ENCODE data around the gene HOXC10.

Gene HOXC10

DNA sequence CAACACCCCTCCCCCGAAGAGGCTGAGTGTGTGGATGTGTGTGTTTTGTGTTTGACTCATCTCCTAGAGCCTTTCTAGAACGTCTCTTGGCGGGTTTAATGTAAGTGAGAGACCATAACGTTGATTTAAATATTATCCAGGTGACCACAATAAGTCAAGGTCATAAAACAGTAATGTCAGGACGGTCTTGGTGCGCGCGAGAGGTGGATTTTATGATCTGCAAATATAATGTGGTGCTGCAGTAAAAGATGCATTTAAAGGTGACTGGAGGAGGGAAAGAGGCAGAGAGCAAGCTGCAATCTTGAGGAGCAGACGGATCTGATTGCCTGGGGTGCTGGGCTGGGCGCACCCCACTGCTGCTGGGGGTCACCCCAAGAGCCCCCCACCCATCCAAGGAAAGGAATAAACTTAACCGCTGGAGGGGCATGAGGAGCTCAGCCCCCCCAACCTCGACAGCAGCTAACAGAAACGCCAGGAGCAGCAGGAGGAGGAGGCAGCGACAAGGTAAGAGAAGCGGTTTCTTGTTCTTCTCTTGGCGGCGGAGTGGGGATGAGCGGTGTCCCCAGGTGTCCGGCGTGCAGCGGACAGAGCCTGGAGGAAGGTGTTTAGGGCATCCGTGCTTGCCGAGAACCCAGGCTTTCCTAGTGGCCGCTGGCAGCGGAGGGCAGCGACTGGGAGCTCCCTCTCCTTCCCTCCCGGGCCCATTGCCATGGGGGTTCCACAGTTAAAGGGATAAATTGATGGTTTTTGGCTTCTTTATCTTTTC lies 5.5 kb downstream of the HOXC10 start:
- TF ChIP-seq, protein P1, sequence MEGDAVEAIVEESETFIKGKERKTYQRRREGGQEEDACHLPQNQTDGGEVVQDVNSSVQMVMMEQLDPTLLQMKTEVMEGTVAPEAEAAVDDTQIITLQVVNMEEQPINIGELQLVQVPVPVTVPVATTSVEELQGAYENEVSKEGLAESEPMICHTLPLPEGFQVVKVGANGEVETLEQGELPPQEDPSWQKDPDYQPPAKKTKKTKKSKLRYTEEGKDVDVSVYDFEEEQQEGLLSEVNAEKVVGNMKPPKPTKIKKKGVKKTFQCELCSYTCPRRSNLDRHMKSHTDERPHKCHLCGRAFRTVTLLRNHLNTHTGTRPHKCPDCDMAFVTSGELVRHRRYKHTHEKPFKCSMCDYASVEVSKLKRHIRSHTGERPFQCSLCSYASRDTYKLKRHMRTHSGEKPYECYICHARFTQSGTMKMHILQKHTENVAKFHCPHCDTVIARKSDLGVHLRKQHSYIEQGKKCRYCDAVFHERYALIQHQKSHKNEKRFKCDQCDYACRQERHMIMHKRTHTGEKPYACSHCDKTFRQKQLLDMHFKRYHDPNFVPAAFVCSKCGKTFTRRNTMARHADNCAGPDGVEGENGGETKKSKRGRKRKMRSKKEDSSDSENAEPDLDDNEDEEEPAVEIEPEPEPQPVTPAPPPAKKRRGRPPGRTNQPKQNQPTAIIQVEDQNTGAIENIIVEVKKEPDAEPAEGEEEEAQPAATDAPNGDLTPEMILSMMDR (conservative IDR thresholded peaks at IDR 0.05; ENCODE audit: low read length): no peak
- peak overlapping the region; percentile 98 for H3K4me3 ChIP-seq (ENCODE audit: low read length)
- no peak for DNase-seq (ENCODE audit: low read depth)

DNA sequence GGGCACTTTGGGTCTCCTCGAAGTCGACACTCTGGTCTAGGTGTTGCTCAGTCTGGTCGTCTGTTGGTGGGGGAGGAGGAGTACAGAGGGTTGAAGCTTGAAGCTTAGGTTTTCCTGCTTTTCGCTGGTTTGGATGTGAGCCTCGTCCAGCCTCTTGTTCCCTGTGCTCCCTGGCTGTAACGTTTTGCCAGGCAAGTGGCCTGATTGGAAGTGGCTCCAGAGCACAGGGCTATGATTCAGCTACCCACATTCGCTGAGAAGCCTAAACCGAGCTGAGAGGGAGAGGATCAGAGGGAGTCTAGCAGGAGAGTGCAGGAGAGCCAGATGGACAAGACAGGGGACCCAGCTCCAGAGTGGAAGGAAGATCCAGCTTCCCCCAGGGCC lies 6.1 kb downstream of the HOXC10 start:
- DNase-seq (ENCODE audit: low read depth): peak; percentile 92
- peak overlapping the region; percentile 98 for H3K4me3 ChIP-seq (ENCODE audit: low read length)

DNA sequence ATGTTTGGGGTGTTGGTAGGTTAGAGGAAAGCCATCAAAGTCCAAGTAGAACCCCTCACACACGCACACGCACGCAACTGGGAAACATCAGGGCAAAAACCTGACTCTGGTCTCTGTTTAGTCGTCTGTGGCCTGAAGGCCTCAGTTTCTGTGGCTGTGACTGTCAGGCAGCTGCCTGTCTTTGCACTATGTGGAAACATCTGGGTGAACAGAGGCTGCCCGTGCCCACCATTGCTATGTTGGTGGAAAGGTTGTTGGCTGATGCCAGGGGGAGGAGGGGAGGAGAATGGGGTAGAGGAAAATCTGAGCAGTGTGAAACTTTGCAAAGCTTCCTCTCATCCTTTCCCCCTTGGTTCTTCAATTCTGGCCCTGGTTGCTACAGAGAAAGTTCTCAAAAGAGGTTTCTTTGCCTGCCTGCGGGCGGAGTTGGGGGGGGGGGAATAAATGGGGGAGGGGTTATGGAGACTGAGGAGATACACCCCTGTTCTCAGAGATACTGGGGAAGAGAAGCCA lies 7.5 kb downstream of the HOXC10 start:
- peak overlapping the region; percentile 98 for H3K4me3 ChIP-seq (ENCODE audit: low read length)
- DNase-seq (ENCODE audit: low read depth): no peak
- TF ChIP-seq, protein P1 (conservative IDR thresholded peaks at IDR 0.05; ENCODE audit: low read length): no peak

More for the DNA sequence above, 6.1 kb downstream of the HOXC10 start:
- TF ChIP-seq, protein P1 (conservative IDR thresholded peaks at IDR 0.05; ENCODE audit: low read length): no peak

DNA sequence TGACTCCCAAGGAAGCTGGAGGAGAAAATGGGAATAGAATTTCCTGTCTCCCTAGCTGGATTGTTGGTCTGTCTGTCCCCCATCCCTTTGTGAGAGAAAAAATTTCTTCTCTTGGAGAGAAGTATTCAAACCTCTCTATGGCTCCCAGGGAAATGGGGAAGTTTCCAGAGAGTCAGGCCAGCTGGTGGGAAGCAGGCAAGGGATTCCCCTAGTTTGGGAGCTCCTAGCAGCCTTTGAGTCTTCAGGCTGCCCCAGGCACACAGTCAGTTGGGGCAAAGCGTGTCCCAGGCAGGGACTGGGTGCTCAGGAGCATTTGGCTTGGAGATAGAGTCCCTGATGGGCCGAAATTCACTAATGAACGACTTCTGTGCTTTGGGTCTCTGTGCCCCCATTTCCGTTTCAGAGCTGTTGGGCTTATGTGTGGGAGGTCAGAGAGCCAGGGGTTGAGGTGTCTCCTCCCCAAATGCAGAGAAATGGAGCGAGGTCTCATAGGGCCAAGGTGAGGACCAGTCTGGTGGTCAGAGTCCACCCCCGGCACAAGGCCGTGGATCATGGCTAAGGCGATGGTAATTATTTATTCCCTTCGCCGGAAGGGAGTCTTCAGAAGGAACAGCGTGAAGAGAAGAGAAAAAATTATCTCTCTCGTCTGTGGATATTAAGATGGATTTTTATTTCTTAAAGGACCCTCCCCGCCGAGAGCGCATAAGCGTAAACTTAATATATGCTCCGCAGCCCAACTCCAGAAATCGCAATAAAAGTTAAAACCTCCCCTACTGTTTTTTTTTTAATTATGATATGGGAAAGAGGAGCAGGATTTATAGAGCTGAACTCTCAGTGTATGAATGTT lies 8.4 kb downstream of the HOXC10 start:
- TF ChIP-seq, protein P1 (conservative IDR thresholded peaks at IDR 0.05; ENCODE audit: low read length): no peak
- H3K4me3 ChIP-seq (ENCODE audit: low read length): peak overlapping the region; percentile 98

DNA sequence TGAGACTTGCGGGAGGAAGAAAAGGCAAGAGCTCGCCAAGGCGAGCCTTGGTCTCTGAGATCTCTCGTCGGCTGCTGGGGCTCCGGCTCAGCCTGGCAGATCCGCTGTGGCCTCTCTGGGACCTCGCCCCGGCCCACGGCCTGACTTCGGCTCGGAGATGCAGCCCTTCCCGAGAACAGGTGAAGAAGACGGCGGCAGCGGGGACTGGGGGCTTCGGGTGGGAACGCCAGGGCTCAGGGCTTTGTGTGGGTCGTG lies 9.0 kb downstream of the HOXC10 start:
- TF ChIP-seq, protein P1 (conservative IDR thresholded peaks at IDR 0.05; ENCODE audit: low read length): no peak
- DNase-seq (ENCODE audit: low read depth): no peak
- H3K4me3 ChIP-seq (ENCODE audit: low read length): peak overlapping the region; percentile 98

More for the DNA sequence above, 8.4 kb downstream of the HOXC10 start:
- DNase-seq (ENCODE audit: low read depth): no peak

DNA sequence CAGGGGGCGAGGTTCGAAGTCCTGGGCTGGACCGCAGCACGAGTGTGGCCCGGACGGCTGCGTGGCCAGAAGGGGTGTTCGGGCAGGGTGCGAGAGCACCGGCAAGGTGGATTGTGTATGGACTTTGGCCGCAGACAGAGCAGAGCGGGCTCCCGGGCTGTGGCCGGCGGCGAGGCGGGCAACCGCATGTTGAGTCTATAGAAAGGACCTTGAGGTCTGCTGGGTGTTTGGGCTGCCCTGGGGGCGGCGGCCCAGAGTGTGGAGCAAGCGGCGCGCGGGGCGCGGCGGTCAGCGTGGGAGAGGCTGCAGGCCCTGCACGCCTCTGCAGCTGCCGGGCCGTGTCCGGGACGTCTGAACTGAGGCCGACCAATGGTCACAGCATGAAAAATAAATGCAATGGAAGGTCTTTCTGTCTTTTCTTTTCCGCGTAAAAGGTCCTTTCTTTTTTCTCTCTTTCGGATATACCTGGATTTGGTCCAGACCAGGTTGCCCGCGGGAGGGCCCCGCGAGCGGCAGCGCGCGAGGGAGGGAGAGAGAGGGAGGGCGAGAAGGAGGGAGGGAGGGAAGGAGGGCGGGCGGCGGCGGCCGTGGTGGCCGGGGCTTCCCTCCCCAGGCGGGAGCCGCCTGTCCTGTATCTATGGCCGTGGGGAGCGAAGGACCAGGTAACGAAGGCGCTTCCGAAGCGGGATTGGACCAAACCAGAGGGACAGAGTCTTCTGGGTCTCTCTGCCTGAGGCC lies 9.5 kb downstream of the HOXC10 start:
- TF ChIP-seq, protein P1 (conservative IDR thresholded peaks at IDR 0.05; ENCODE audit: low read length): no peak
- DNase-seq (ENCODE audit: low read depth): no peak
- peak overlapping the region; percentile 98 for H3K4me3 ChIP-seq (ENCODE audit: low read length)
